HEK293 (cell line): Measurements from ENCODE around the gene COL17A1.

ENCODE experiments used
- BCL11A ChIP-seq: fragments of 450-650 bp; formaldehyde crosslinking; IDR thresholded peaks from 2 replicates; pipeline ENCODE4 v1.5.1; 2016; ENCODE audit warnings: low read depth, missing biosample characterization, missing genetic modification characterization
- EGR2 ChIP-seq: fragments of 450-650 bp; formaldehyde crosslinking; IDR thresholded peaks from 2 replicates; pipeline ENCODE4 v1.5.1; 2016; ENCODE audit warnings: low read depth, missing biosample characterization, missing genetic modification characterization
- GLI4 ChIP-seq: fragments of 450-650 bp; formaldehyde crosslinking; IDR thresholded peaks from 2 replicates; pipeline ENCODE4 v1.5.1; 2016; ENCODE audit warnings: missing biosample characterization, missing genetic modification characterization
- HOXC10 ChIP-seq: sonication (generic); formaldehyde crosslinking; IDR thresholded peaks from 2 replicates; pipeline ENCODE4 v1.8.1; 2023; ENCODE audit warnings: mild to moderate bottlenecking, missing genetic modification reagents
- KLF1 ChIP-seq: fragments of 450-650 bp; formaldehyde crosslinking; IDR thresholded peaks from 2 replicates; pipeline ENCODE4 v1.5.1; 2016; ENCODE audit warnings: missing biosample characterization, missing genetic modification characterization
- KLF7 ChIP-seq: fragments of 450-650 bp; formaldehyde crosslinking; IDR thresholded peaks from 2 replicates; pipeline ENCODE4 v1.5.1; 2016; ENCODE audit warnings: missing biosample characterization, missing genetic modification characterization, borderline replicate concordance
- SCRT1 ChIP-seq: fragments of 450-650 bp; formaldehyde crosslinking; IDR thresholded peaks from 2 replicates; pipeline ENCODE4 v1.5.1; 2016; ENCODE audit warnings: missing biosample characterization, missing genetic modification characterization, borderline replicate concordance
- SP2 ChIP-seq: fragments of 450-650 bp; formaldehyde crosslinking; IDR thresholded peaks from 2 replicates; pipeline ENCODE4 v1.5.1; 2016; ENCODE audit warnings: missing biosample characterization, missing genetic modification characterization
- SP3 ChIP-seq: fragments of 450-650 bp; formaldehyde crosslinking; IDR thresholded peaks from 2 replicates; pipeline ENCODE4 v1.5.1; 2016; ENCODE audit warnings: missing biosample characterization, missing genetic modification characterization
- YY2 ChIP-seq: fragments of 450-650 bp; formaldehyde crosslinking; IDR thresholded peaks from 2 replicates; pipeline ENCODE4 v1.5.1; 2016; ENCODE audit warnings: missing biosample characterization, missing genetic modification characterization
- ZEB2 ChIP-seq: fragments of 450-650 bp; formaldehyde crosslinking; IDR thresholded peaks from 2 replicates; pipeline ENCODE4 v1.5.1; 2016; ENCODE audit warnings: missing biosample characterization, missing genetic modification characterization
- ZNF112 ChIP-seq: fragments of 450-650 bp; formaldehyde crosslinking; IDR thresholded peaks from 2 replicates; pipeline ENCODE4 v1.5.0; 2017; ENCODE audit warnings: missing biosample characterization, missing genetic modification characterization
- ZNF354C ChIP-seq: fragments of 450-650 bp; formaldehyde crosslinking; IDR thresholded peaks from 2 replicates; pipeline ENCODE4 v1.5.1; 2016; ENCODE audit warnings: missing biosample characterization, missing genetic modification characterization, low read depth, borderline replicate concordance
- ZNF366 ChIP-seq: fragments of 450-650 bp; formaldehyde crosslinking; conservative IDR thresholded peaks from 2 replicates; pipeline ENCODE4 v1.5.1; 2016; ENCODE audit warnings: missing biosample characterization, missing genetic modification characterization
- ZNF394 ChIP-seq: fragments of 450-650 bp; formaldehyde crosslinking; IDR thresholded peaks from 2 replicates; pipeline ENCODE4 v1.5.1; 2016; ENCODE audit warnings: missing biosample characterization, missing genetic modification characterization, mild to moderate bottlenecking, moderate library complexity, borderline replicate concordance
- ZNF571 ChIP-seq: fragments of 450-650 bp; formaldehyde crosslinking; IDR thresholded peaks from 2 replicates; pipeline ENCODE4 v1.5.0; 2017; ENCODE audit warnings: missing biosample characterization, missing genetic modification characterization
- ZNF660 ChIP-seq: fragments of 450-650 bp; IDR thresholded peaks from 2 replicates; pipeline ENCODE4 v1.5.1; 2018; ENCODE audit warnings: missing biosample characterization, mild to moderate bottlenecking, missing genetic modification characterization
- ZNF664 ChIP-seq: fragments of 450-650 bp; formaldehyde crosslinking; IDR thresholded peaks from 2 replicates; pipeline ENCODE4 v1.5.1; 2016; ENCODE audit warnings: missing biosample characterization, missing genetic modification characterization
- ZNF76 ChIP-seq: fragments of 450-650 bp; formaldehyde crosslinking; IDR thresholded peaks from 2 replicates; pipeline ENCODE4; 2016; ENCODE audit warnings: low read depth, missing biosample characterization, missing genetic modification characterization, borderline replicate concordance
- ZSCAN30 ChIP-seq: fragments of 450-650 bp; IDR thresholded peaks from 2 replicates; pipeline ENCODE4 v1.5.1; 2018; ENCODE audit warnings: missing biosample characterization, mild to moderate bottlenecking, missing genetic modification characterization, moderate library complexity
- TF ChIP-seq, protein P1 (sequence below): fragments of 450-650 bp; formaldehyde crosslinking; IDR thresholded peaks from 2 replicates; pipeline ENCODE4 v1.5.1; 2017; ENCODE audit warnings: missing biosample characterization, mild to moderate bottlenecking, missing genetic modification characterization, moderate library complexity
- TF ChIP-seq, protein P2 (sequence below): fragments of 450-650 bp; formaldehyde crosslinking; optimal IDR thresholded peaks from 2 replicates; pipeline ENCODE3; 2016; ENCODE audit warnings: missing biosample characterization, mild to moderate bottlenecking, missing genetic modification characterization
- TF ChIP-seq, protein P3 (sequence below): fragments of 450-650 bp; formaldehyde crosslinking; IDR thresholded peaks from 2 replicates; pipeline ENCODE4 v1.5.1; 2016; ENCODE audit warnings: missing biosample characterization, missing genetic modification characterization
- TF ChIP-seq, protein P4 (sequence below): fragments of 450-650 bp; IDR thresholded peaks from 2 replicates; pipeline ENCODE4 v1.5.1; 2018; ENCODE audit warnings: missing biosample characterization, mild to moderate bottlenecking, missing genetic modification characterization
- TF ChIP-seq, protein P5 (sequence below): fragments of 450-650 bp; formaldehyde crosslinking; IDR thresholded peaks from 2 replicates; pipeline ENCODE4 v1.5.1; 2016; ENCODE audit warnings: missing biosample characterization, missing genetic modification characterization, borderline replicate concordance
- TF ChIP-seq, protein P6 (sequence below): fragments of 450-650 bp; IDR thresholded peaks from 2 replicates; pipeline ENCODE4 v1.5.1; 2018; ENCODE audit warnings: missing biosample characterization, missing genetic modification characterization

The COL17A1 gene

DNA sequence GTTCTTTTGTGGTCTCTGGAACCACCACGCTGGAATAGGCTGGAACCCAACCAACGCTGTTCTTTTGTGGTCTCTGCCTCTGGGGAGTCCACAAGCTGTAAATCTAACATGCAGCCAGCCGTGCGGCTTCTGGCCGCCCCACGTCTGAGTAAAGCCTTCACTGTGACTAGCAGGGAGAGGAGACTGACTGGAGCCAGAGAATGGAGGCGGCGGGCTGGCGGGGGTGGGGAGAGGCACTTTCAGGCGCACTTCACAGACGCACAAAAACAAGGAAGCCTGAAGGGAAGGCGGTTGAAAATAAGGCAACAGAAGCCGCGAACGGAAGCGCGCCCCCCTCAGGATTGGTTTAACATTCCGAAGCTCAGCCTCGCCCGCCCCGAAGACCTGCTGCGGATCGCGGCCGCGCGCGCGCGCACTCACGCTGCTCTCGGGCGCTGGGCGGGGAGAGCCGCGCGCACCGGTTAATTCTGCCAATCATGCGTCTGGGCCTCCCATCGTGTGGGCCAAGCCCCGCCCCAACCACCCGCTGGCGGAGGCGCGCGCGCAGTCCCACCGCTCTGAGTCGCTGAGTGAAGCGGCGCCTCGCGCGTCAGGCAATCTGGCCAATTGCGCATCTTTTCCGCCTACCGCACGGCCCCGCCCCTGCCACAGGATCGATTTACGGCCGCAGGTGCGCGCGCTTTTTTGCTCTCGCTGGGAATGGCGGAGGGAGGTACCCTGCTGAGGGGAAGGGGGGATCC, 36.0 kb upstream of the COL17A1 start, which contains the start of gene SFR1 (continued):
- TF ChIP-seq, protein P1, sequence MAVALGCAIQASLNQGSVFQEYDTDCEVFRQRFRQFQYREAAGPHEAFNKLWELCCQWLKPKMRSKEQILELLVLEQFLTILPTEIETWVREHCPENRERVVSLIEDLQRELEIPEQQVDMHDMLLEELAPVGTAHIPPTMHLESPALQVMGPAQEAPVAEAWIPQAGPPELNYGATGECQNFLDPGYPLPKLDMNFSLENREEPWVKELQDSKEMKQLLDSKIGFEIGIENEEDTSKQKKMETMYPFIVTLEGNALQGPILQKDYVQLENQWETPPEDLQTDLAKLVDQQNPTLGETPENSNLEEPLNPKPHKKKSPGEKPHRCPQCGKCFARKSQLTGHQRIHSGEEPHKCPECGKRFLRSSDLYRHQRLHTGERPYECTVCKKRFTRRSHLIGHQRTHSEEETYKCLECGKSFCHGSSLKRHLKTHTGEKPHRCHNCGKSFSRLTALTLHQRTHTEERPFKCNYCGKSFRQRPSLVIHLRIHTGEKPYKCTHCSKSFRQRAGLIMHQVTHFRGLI (tag by site-specific recombination), result peak; percentile 44; the same call in 1 of the 2 replicates
- TF ChIP-seq GLI4 (tag by site-specific recombination) (no peak), SP3 (tag by site-specific recombination) (peak; percentile 95), EGR2 (tag by site-specific recombination) (peak; percentile 67), ZNF394 (tag by site-specific recombination) (peak; percentile 53; the same call in 1 of the 2 replicates), BCL11A (tag by site-specific recombination) (no peak), SP2 (tag by site-specific recombination) (peak; percentile 99), KLF7 (peak; percentile 62; the same call in 1 of the 2 replicates), ZNF112 (tag by site-specific recombination) (no peak), ZNF571 (tag by site-specific recombination) (no peak), ZNF354C (tag by site-specific recombination) (no peak), ZNF366 (tag by site-specific recombination) (peak; percentile 71; the same call in 1 of the 2 replicates), SCRT1 (peak; percentile 54; the same call in 1 of the 2 replicates), ZNF664 (tag by site-specific recombination) (no peak), HOXC10 (peak; percentile 98), YY2 (tag by site-specific recombination) (peak; percentile 83), ZSCAN30 (tag by site-specific recombination) (peak; percentile 79), ZEB2 (tag by site-specific recombination) (peak; percentile 81; the same call in 1 of the 2 replicates), ZNF76 (tag by site-specific recombination) (peak; percentile 44; the same call in 1 of the 2 replicates), ZNF660 (tag by site-specific recombination) (peak; percentile 66), KLF1 (peak; percentile 81)
- TF ChIP-seq, protein P2, sequence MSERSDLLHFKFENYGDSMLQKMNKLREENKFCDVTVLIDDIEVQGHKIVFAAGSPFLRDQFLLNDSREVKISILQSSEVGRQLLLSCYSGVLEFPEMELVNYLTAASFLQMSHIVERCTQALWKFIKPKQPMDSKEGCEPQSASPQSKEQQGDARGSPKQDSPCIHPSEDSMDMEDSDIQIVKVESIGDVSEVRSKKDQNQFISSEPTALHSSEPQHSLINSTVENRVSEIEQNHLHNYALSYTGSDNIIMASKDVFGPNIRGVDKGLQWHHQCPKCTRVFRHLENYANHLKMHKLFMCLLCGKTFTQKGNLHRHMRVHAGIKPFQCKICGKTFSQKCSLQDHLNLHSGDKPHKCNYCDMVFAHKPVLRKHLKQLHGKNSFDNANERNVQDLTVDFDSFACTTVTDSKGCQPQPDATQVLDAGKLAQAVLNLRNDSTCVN, result peak; percentile 100
- TF ChIP-seq, protein P3, sequence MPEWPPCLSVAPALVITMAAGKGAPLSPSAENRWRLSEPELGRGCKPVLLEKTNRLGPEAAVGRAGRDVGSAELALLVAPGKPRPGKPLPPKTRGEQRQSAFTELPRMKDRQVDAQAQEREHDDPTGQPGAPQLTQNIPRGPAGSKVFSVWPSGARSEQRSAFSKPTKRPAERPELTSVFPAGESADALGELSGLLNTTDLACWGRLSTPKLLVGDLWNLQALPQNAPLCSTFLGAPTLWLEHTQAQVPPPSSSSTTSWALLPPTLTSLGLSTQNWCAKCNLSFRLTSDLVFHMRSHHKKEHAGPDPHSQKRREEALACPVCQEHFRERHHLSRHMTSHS (tag by site-specific recombination), result no peak
- TF ChIP-seq, protein P4, sequence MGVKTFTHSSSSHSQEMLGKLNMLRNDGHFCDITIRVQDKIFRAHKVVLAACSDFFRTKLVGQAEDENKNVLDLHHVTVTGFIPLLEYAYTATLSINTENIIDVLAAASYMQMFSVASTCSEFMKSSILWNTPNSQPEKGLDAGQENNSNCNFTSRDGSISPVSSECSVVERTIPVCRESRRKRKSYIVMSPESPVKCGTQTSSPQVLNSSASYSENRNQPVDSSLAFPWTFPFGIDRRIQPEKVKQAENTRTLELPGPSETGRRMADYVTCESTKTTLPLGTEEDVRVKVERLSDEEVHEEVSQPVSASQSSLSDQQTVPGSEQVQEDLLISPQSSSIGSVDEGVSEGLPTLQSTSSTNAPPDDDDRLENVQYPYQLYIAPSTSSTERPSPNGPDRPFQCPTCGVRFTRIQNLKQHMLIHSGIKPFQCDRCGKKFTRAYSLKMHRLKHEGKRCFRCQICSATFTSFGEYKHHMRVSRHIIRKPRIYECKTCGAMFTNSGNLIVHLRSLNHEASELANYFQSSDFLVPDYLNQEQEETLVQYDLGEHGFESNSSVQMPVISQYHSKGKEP, result peak; percentile 26; the same call in 1 of the 2 replicates
- TF ChIP-seq, protein P5, sequence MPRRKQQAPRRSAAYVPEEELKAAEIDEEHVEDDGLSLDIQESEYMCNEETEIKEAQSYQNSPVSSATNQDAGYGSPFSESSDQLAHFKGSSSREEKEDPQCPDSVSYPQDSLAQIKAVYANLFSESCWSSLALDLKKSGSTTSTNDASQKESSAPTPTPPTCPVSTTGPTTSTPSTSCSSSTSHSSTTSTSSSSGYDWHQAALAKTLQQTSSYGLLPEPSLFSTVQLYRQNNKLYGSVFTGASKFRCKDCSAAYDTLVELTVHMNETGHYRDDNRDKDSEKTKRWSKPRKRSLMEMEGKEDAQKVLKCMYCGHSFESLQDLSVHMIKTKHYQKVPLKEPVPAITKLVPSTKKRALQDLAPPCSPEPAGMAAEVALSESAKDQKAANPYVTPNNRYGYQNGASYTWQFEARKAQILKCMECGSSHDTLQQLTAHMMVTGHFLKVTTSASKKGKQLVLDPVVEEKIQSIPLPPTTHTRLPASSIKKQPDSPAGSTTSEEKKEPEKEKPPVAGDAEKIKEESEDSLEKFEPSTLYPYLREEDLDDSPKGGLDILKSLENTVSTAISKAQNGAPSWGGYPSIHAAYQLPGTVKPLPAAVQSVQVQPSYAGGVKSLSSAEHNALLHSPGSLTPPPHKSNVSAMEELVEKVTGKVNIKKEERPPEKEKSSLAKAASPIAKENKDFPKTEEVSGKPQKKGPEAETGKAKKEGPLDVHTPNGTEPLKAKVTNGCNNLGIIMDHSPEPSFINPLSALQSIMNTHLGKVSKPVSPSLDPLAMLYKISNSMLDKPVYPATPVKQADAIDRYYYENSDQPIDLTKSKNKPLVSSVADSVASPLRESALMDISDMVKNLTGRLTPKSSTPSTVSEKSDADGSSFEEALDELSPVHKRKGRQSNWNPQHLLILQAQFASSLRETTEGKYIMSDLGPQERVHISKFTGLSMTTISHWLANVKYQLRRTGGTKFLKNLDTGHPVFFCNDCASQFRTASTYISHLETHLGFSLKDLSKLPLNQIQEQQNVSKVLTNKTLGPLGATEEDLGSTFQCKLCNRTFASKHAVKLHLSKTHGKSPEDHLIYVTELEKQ (tag by site-specific recombination), result no peak
- TF ChIP-seq, protein P6, sequence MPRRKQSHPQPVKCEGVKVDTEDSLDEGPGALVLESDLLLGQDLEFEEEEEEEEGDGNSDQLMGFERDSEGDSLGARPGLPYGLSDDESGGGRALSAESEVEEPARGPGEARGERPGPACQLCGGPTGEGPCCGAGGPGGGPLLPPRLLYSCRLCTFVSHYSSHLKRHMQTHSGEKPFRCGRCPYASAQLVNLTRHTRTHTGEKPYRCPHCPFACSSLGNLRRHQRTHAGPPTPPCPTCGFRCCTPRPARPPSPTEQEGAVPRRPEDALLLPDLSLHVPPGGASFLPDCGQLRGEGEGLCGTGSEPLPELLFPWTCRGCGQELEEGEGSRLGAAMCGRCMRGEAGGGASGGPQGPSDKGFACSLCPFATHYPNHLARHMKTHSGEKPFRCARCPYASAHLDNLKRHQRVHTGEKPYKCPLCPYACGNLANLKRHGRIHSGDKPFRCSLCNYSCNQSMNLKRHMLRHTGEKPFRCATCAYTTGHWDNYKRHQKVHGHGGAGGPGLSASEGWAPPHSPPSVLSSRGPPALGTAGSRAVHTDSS, result no peak
